MCF 10A (cell line): Measurements from ENCODE around the gene MYADML2. TPM values are rescaled to one million over a fixed set of nuclear protein-coding genes. Genes with fewer than 3 reads are reported as not detected.

Experiments
- BruUV-seq: library from RNA; stranded (reverse); fragments of 400-500 nt; replicated peaks from 2 replicates; lab custom pipeline; 2021; lab: Mats Ljungman, UMichigan
- CTCF ChIA-PET: fragments of 300-600 bp; sonication (Branson Sonifier 250); formaldehyde crosslinking; extraction: SDS; loops from one replicate; lab custom pipeline; 2021; ENCODE audit warnings: antibody characterized with exemption, inconsistent platforms; lab: Yijun Ruan, JAX
- POLR2A ChIA-PET: fragments of 300-600, 350-650 bp; sonication (Branson Sonifier 250); formaldehyde crosslinking; extraction: SDS; loops from one replicate; lab custom pipeline; 2020; ENCODE audit warnings: antibody characterized with exemption, inconsistent platforms; lab: Yijun Ruan, JAX
- DNase-seq: peaks from one replicate; pipeline ENCODE4 v3.0.0-alpha.2; 2018; ENCODE audit not compliant: unreplicated experiment
- H3K27ac Mint-ChIP-seq: one replicate; pipeline ENCODE4 v1.8.0; 2022; ENCODE audit warnings: mild to moderate bottlenecking, low read depth, mixed read lengths; ENCODE audit not compliant: unreplicated experiment
- H3K27me3 Mint-ChIP-seq: one replicate; pipeline ENCODE4 v1.8.0; 2022; ENCODE audit warnings: mixed read lengths; ENCODE audit not compliant: insufficient read depth, unreplicated experiment
- H3K36me3 Mint-ChIP-seq: one replicate; pipeline ENCODE4 v1.8.0; 2022; ENCODE audit warnings: mild to moderate bottlenecking, moderate library complexity, mixed read lengths; ENCODE audit not compliant: insufficient read depth, unreplicated experiment
- H3K4me1 Mint-ChIP-seq: one replicate; pipeline ENCODE4 v1.8.0; 2022; ENCODE audit warnings: mixed read lengths; ENCODE audit not compliant: insufficient read depth, unreplicated experiment
- H3K4me3 Mint-ChIP-seq: one replicate; pipeline ENCODE4 v1.8.0; 2022; ENCODE audit warnings: mild to moderate bottlenecking, moderate library complexity, mixed read lengths; ENCODE audit not compliant: unreplicated experiment
- H3K9me3 Mint-ChIP-seq: one replicate; pipeline ENCODE4 v1.8.0; 2022; ENCODE audit warnings: mixed read lengths; ENCODE audit not compliant: unreplicated experiment
- intact Hi-C: fragments of 100-400 bp; cut with micrococcal nuclease; formaldehyde crosslinking; loops from 2 replicates; pipeline ENCODE4 v1.14.1; 2022
- total RNA-seq: library from RNA; stranded (reverse); gene quantifications from 2 replicates; pipeline ENCODE4 v1.2.3, GENCODE V29; 2022
- TF ChIP-seq, protein P1 (sequence below): fragments of 200-600 bp; IDR thresholded peaks from one replicate; pipeline ENCODE4 v1.8.0; 2022; ENCODE audit warnings: antibody characterized with exemption, mild to moderate bottlenecking; ENCODE audit not compliant: unreplicated experiment

The MYADML2 gene
- total RNA-seq, 1 experiment from 2014 or later, result not detected

DNA sequence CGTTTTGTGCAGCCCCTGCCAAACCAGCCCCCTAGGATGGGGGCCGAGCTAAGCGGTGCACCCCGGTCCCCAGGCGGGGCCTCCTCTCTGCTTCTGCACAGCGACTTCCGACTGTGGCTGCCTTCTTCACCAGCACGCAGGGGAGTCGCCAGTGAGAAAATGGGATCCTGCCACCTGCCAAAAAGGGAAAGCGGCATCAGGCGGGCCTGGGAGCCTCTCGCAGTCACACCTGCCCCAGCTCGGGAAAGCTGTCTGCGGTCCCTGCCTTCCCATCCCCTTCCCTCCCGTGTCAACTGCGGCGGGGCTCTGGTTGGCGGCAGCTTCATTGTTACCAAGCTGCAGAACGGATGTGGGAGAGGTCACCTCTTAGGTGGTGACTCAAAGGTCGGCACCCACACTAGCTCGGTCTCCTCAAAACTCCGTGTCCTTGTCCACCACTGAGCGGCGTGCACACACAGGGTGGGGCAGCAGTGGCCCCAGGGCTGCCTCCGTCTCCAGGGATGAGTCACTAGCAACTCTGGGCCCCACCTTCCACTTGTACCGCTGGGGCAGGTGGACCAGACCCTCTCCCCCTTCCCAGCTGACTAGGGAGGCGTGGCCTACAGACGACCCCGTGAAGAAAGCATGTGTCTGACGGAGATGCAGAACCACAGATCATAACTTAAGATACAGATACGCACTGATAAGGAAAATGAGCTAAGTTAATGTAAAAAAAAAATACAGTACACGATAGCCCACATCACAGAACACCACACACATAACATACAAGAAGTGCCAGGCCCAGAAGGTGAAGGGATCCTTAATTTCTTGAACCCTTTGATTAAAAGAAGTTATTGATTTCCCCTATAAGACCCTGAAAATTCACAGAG, 34.4 kb downstream of the MYADML2 start:
- H3K27ac Mint-ChIP-seq, result peak overlapping the region; percentile 21

DNA sequence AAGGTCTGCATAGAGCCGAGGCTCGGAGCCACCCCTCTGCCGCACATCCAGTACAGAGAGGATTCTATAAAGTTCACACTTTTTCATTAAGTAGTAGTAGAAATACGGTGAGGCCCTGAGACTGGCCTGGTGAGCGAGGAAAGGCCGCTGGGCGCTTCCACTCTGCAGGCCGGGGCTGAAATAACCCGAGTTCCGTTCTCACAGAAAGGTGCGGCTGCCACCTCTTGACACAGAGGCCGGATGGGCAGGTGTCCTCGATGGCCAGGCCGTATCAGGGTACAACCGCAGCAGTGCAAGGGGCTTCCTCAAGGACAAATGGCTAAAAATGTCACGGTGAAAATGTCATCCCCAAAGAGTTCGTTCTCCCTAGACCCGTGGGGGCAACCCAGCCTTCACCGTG, 35.1 kb downstream of the MYADML2 start:
- Mint-ChIP-seq H3K4me1 (peaks cover 33% of the 10 kb centered on the region), H3K27me3 (no peaks in the 10 kb centered on the region), H3K4me3 (peak overlapping the region; percentile 66), H3K36me3 (peaks cover 48% of the 10 kb centered on the region), H3K27ac (no peak overlapping the region), H3K9me3 (no peaks in the 10 kb centered on the region)
- ChIA-PET CTCF (no interaction called here), POLR2A (interaction anchor here (0.7 to 5.2 kb wide), 8 partner anchors 14 to 189 kb away, joined by 3 to 54 read pairs (median 6); partner anchors contain the start of genes ALYREF, ANAPC11, CENPX and LRRC45)
- no peak for DNase-seq
- no TSS peak for BruUV-seq
- TF ChIP-seq, protein P1, sequence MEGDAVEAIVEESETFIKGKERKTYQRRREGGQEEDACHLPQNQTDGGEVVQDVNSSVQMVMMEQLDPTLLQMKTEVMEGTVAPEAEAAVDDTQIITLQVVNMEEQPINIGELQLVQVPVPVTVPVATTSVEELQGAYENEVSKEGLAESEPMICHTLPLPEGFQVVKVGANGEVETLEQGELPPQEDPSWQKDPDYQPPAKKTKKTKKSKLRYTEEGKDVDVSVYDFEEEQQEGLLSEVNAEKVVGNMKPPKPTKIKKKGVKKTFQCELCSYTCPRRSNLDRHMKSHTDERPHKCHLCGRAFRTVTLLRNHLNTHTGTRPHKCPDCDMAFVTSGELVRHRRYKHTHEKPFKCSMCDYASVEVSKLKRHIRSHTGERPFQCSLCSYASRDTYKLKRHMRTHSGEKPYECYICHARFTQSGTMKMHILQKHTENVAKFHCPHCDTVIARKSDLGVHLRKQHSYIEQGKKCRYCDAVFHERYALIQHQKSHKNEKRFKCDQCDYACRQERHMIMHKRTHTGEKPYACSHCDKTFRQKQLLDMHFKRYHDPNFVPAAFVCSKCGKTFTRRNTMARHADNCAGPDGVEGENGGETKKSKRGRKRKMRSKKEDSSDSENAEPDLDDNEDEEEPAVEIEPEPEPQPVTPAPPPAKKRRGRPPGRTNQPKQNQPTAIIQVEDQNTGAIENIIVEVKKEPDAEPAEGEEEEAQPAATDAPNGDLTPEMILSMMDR, result no peak
- intact Hi-C loops, result loop anchor here (10.0 kb wide), 1 partner anchor 47 kb away; the partner anchor contains the start of gene P4HB

More for the DNA sequence above, 34.4 kb downstream of the MYADML2 start:
- peaks cover 44% of the 10 kb centered on the region for H3K36me3 Mint-ChIP-seq
- ChIA-PET POLR2A (interaction anchor here (0.7 to 5.2 kb wide), 11 partner anchors 13 to 190 kb away, joined by 3 to 54 read pairs (median 4); partner anchors contain the start of genes ALYREF, ANAPC11, CENPX and LRRC45), CTCF (interaction anchor here (0.7 to 1.4 kb wide), 4 partner anchors 10 to 518 kb away, joined by 3 to 7 read pairs (median 4); partner anchors contain the start of genes BAHCC1 and MAFG)
- TF ChIP-seq, protein P1, result no peak
- intact Hi-C loops, result loop anchor here (10.0 kb wide), 1 partner anchor 48 kb away; the partner anchor contains the start of gene P4HB
- BruUV-seq, result no TSS peak
- no peaks in the 10 kb centered on the region for H3K9me3 Mint-ChIP-seq
- H3K4me3 Mint-ChIP-seq, result peak overlapping the region; percentile 66
- peak; percentile 89 for DNase-seq
- H3K4me1 Mint-ChIP-seq, result peaks cover 37% of the 10 kb centered on the region
- no peaks in the 10 kb centered on the region for H3K27me3 Mint-ChIP-seq

DNA sequence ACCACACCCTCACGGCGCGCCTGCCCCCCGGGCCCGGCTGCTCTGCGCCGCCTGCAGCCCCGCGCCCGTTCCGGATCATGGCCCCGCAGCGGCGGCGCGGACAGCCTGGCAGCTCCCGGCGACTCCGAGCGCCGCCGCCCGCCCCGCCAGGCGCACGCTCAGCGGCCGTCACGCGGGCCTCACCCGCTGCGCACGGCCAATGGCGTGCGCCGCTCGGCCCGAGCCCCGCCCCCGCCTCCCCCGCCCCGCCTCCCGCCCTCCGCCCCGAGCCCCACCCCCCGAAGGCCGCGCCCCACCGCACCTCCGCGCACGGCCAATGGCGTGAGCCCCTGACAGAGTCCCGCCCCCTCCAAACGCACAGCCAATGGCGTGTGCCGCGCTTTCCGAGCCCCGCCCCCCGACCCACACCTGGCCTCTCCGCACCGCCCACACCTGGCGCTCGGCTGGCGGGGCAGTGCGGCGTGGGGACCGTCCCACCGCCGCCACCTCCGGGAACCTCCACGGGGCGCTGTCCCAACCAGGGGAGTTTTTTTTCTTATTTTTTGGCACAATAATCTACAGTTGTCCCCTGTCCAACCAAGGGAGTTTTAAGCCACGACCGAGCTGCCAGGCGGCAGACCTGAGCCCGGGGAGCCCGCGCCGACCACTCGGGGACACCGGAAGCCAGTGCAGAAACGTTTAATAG, 35.6 kb downstream of the MYADML2 start, which contains the start of gene PCYT2:
Gene PCYT2 (minus strand): TSS at position 123 of the 685 bp plus-strand sequence. CDS start 44 bp downstream, at position 79.
- BruUV-seq, result no TSS peak
- Mint-ChIP-seq H3K27me3 (no peaks in the 10 kb centered on the region), H3K4me3 (peak within 1 kb of the TSS; percentile 72), H3K4me1 (peaks cover 27% of the 10 kb centered on the region), H3K9me3 (no peaks in the 10 kb centered on the region), H3K27ac (no peak within 1 kb of the TSS), H3K36me3 (peaks cover 47% of the 10 kb centered on the region)
- ChIA-PET CTCF (no interaction called here), POLR2A (interaction anchor here (1.7 to 5.2 kb wide), 3 partner anchors 14 to 20 kb away, joined by 6 to 54 read pairs (median 7); partner anchors contain the start of genes ALYREF, ANAPC11 and MAFG)
- intact Hi-C loops, result loop anchor here (10.0 kb wide), 1 partner anchor 47 kb away; the partner anchor contains the start of gene P4HB
- TF ChIP-seq, protein P1, result no peak
- peak; percentile 89 for DNase-seq
